GM12878 (cell line): ENCODE data around the gene ASIC1. TPM values are rescaled to one million over a fixed set of nuclear protein-coding genes. Genes with fewer than 3 reads are reported as not detected.

ENCODE experiments used
- ATAC-seq: fragments of 200-7000 bp; cut with Tn5 transposase; 3 replicates; pipeline ENCODE4 v1.9.1; 2020; ENCODE audit warnings: mild to moderate bottlenecking, moderate library complexity
- BruUV-seq: library from RNA; stranded (reverse); fragments of 400-500 nt; replicated peaks from 2 replicates; lab custom pipeline; 2021; lab: Mats Ljungman, UMichigan
- CTCF ChIA-PET: fragments of 300-600 bp; sonication (Branson Sonifier 250); formaldehyde crosslinking; extraction: SDS; loops from one replicate; lab custom pipeline; 2021; ENCODE audit warnings: inconsistent platforms; lab: Yijun Ruan, JAX
- POLR2A ChIA-PET: fragments of 350-600 bp; formaldehyde crosslinking; extraction: SDS; loops from one replicate; lab custom pipeline; 2021; ENCODE audit warnings: inconsistent platforms; lab: Charles Lee
- RAD21 ChIA-PET: fragments of 300-600 bp; sonication (Branson Sonifier 250); formaldehyde crosslinking; loops from one replicate; lab custom pipeline; 2023; ENCODE audit warnings: antibody characterized with exemption; ENCODE audit not compliant: unreplicated experiment; lab: Charles Lee
- SMC1A ChIA-PET: fragments of 300-600 bp; sonication (Branson Sonifier 250); formaldehyde crosslinking; loops from one replicate; lab custom pipeline; 2023; ENCODE audit not compliant: unreplicated experiment, uncharacterized antibody; lab: Charles Lee
- DNase-seq: peaks from one replicate; pipeline ENCODE4 v3.0.0-alpha.2; 2011; ENCODE audit warnings: low read depth, low spot score
- FAIRE-seq: peaks from 3 replicates; lab custom pipeline; 2011; peaks lifted over from hg19 to GRCh38; lab: Jason Lieb, UNC
- H2AFZ ChIP-seq: 2 replicates; pipeline ENCODE4 v1.6.0; 2011; ENCODE audit warnings: low read depth, low read length, control low read depth; ENCODE audit not compliant: control insufficient read depth
- H3K27ac ChIP-seq: 2 replicates; pipeline ENCODE4 v1.5.1; 2011; ENCODE audit warnings: control low read depth; ENCODE audit not compliant: control insufficient read depth, insufficient read depth
- H3K27me3 ChIP-seq, 2 experiments: replicated peaks in 1 of 2; 2 replicates each; pipeline versions ENCODE4 v1.6.0 to v1.6.1; 2011; ENCODE audit warnings: low read length in 1 of 2; ENCODE audit not compliant: control insufficient read depth in 2 of 2, insufficient read depth in 2 of 2
- H3K36me3 ChIP-seq, 2 experiments: 2 replicates each; pipeline ENCODE4 v1.5.1; 2011; ENCODE audit warnings: low read length in 1 of 2; ENCODE audit not compliant: control insufficient read depth in 2 of 2, insufficient read depth in 2 of 2
- H3K4me1 ChIP-seq: 2 replicates; pipeline ENCODE4 v1.6.1; 2011; ENCODE audit warnings: mild to moderate bottlenecking, low read length, moderate library complexity, mixed read lengths; ENCODE audit not compliant: control insufficient read depth, insufficient read depth
- H3K4me2 ChIP-seq: 2 replicates; pipeline ENCODE4 v1.6.0; 2011; ENCODE audit warnings: control low read depth; ENCODE audit not compliant: control insufficient read depth, insufficient read depth
- H3K4me3 ChIP-seq: fragments of 200-600 bp; sonication (generic); 2 replicates; pipeline ENCODE4 v1.5.1; 2016
- H3K79me2 ChIP-seq: 2 replicates; pipeline ENCODE4 v1.6.0; 2011; ENCODE audit warnings: low read length; ENCODE audit not compliant: control insufficient read depth, insufficient read depth
- H3K9ac ChIP-seq: 2 replicates; pipeline ENCODE4 v1.8.0; 2011; ENCODE audit warnings: low read length, control low read depth, mixed read lengths; ENCODE audit not compliant: control insufficient read depth, insufficient read depth
- H3K9me3 ChIP-seq: replicated peaks from 3 replicates; pipeline ENCODE4 v1.5.1; 2011; ENCODE audit warnings: mild to moderate bottlenecking, low read length; ENCODE audit not compliant: control insufficient read depth, insufficient read depth
- H4K20me1 ChIP-seq: 2 replicates; pipeline ENCODE4 v1.6.0; 2011; ENCODE audit not compliant: control insufficient read depth, insufficient read depth
- GATAD2B ChIP-seq: fragments of 450-650 bp; conservative IDR thresholded peaks from 2 replicates; pipeline ENCODE4 v1.6.1; 2017; ENCODE audit warnings: low read depth, mild to moderate bottlenecking, moderate library complexity
- MEF2A ChIP-seq: IDR thresholded peaks from 2 replicates; pipeline ENCODE4 v1.6.1; 2011; ENCODE audit warnings: low read depth, mild to moderate bottlenecking, low read length, moderate library complexity; ENCODE audit not compliant: insufficient read depth
- RBBP5 ChIP-seq: fragments of 200-600 bp; sonication (generic); conservative IDR thresholded peaks from 2 replicates; pipeline ENCODE4 v1.6.1; 2016
- SREBF2 ChIP-seq: IDR thresholded peaks from 2 replicates; pipeline ENCODE4 v1.6.1; 2012; ENCODE audit warnings: mild to moderate bottlenecking, low read length
- TCF7 ChIP-seq: IDR thresholded peaks from 2 replicates; pipeline ENCODE4 v1.6.1; 2014; ENCODE audit warnings: antibody characterized with exemption, borderline replicate concordance
- WGBS: methylation state at CpG from one replicate; pipeline ENCODE4 v1.1.6; 2016; ENCODE audit warnings: low lambda C conversion rate; ENCODE audit not compliant: insufficient replicate concordance, insufficient coverage; ENCODE audit errors: missing lambda C conversion rate; 5-methylcytosine and 5-hydroxymethylcytosine counted together
- in situ Hi-C: fragments of 300-500 bp; cut with MboI; formaldehyde crosslinking; loops from 9 replicates; pipeline ENCODE4 v1.14.3; 2018; ENCODE audit warnings: mixed read lengths
- intact Hi-C: fragments of 100-400 bp; cut with micrococcal nuclease; formaldehyde crosslinking; loops from one replicate; pipeline ENCODE4 v1.14.2; 2022; ENCODE audit not compliant: unreplicated experiment
- polyA plus RNA-seq, 11 experiments: library from polyadenylated mRNA; depleted of rRNA in 4 of 11; unstranded in 6 of 11; stranded (reverse) in 5 of 11; fragments of >200 nt; fragmentation: Nextera tagmentation in 4 of 11; fragmentation: Illumina TruSeq in 1 of 11; extraction: Ambion mirVana in 4 of 11; extraction: Trizol in 1 of 11; gene quantifications; 1 replicate in 1 of 11; 2 replicates in 10 of 11; pipeline versions ENCODE4 v1.2.1 to v1.2.3, GENCODE V29; 2011 to 2016; ENCODE audit warnings: inconsistent platforms in 2 of 11, missing spikeins in 2 of 11, low read depth in 1 of 11
- total RNA-seq, 4 experiments: library from RNA; depleted of rRNA in 3 of 4; stranded (reverse); fragments of >200 nt in 3 of 4; fragmentation: Illumina TruSeq in 1 of 4; extraction: Trizol in 1 of 4; gene quantifications; 2 replicates each; pipeline versions ENCODE4 v1.2.1 to v1.2.3, GENCODE V29; 2013 to 2021
- TF ChIP-seq, protein P1 (sequence below): fragments of 450-650 bp; IDR thresholded peaks from 2 replicates; pipeline ENCODE4 v1.6.1; 2016; ENCODE audit warnings: mild to moderate bottlenecking, moderate library complexity, borderline replicate concordance
- TF ChIP-seq, protein P2 (sequence below): fragments of 450-650 bp; IDR thresholded peaks from 2 replicates; pipeline ENCODE4 v1.6.1; 2017; ENCODE audit warnings: mild to moderate bottlenecking, moderate library complexity
- TF ChIP-seq, protein P3 (sequence below): IDR thresholded peaks from 2 replicates; pipeline ENCODE4 v1.6.1; 2011; ENCODE audit warnings: mild to moderate bottlenecking, low read depth, low read length, moderate library complexity; ENCODE audit not compliant: insufficient replicate concordance
- TF ChIP-seq, protein P4 (sequence below): IDR thresholded peaks from 2 replicates; pipeline ENCODE4 v1.6.1; 2012; ENCODE audit warnings: low read length, inconsistent platforms

ASIC1 gene
- total and polyA plus RNA-seq, 10 of the 15 experiments (the other 5 are each of a cell fraction or from before 2014, with no cell fraction given): 0.02 to 0.28 (median 0.21) TPM; not detected in 4

DNA sequence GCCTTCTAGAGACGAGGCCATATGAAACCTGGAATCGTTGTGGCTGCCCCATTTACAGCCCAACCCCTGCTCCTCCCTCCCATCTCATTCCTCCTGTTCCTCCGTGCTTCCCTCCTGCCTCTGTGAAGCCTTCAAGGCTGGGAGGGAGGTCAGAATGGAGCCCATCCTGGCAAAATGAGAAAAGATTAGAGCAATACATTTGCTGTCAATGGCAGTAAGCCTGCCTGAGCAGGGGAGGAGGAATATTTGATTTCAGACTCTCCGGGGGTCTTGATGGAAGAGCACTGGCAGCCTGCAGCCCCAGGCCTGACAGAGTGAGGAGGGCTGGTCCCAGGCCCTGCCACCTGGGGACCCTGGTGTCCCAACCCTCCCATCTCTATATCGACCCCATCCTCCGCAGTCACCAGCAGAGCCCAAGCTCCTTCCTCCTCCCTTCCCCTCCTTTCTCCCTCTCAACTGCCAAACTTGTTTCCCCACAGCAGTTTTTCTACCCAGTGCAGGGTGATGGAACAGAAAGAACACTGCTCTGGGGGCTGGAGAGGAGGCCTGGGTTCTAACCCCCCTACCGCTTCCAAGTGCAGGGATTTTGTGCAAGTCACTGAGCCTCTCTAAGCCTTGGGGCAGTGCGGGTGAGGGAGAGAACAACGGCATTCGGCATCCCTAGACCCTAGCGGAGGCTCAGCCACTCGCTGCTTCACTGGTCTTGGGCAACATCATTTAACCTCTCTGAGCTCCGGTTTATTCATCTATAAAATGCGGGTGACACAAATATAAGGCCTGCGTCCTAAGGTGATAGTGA, 16.1 kb upstream of the ASIC1 start (continued):
- TF ChIP-seq, protein P1, sequence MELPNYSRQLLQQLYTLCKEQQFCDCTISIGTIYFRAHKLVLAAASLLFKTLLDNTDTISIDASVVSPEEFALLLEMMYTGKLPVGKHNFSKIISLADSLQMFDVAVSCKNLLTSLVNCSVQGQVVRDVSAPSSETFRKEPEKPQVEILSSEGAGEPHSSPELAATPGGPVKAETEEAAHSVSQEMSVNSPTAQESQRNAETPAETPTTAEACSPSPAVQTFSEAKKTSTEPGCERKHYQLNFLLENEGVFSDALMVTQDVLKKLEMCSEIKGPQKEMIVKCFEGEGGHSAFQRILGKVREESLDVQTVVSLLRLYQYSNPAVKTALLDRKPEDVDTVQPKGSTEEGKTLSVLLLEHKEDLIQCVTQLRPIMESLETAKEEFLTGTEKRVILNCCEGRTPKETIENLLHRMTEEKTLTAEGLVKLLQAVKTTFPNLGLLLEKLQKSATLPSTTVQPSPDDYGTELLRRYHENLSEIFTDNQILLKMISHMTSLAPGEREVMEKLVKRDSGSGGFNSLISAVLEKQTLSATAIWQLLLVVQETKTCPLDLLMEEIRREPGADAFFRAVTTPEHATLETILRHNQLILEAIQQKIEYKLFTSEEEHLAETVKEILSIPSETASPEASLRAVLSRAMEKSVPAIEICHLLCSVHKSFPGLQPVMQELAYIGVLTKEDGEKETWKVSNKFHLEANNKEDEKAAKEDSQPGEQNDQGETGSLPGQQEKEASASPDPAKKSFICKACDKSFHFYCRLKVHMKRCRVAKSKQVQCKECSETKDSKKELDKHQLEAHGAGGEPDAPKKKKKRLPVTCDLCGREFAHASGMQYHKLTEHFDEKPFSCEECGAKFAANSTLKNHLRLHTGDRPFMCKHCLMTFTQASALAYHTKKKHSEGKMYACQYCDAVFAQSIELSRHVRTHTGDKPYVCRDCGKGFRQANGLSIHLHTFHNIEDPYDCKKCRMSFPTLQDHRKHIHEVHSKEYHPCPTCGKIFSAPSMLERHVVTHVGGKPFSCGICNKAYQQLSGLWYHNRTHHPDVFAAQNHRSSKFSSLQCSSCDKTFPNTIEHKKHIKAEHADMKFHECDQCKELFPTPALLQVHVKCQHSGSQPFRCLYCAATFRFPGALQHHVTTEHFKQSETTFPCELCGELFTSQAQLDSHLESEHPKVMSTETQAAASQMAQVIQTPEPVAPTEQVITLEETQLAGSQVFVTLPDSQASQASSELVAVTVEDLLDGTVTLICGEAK: no peak

DNA sequence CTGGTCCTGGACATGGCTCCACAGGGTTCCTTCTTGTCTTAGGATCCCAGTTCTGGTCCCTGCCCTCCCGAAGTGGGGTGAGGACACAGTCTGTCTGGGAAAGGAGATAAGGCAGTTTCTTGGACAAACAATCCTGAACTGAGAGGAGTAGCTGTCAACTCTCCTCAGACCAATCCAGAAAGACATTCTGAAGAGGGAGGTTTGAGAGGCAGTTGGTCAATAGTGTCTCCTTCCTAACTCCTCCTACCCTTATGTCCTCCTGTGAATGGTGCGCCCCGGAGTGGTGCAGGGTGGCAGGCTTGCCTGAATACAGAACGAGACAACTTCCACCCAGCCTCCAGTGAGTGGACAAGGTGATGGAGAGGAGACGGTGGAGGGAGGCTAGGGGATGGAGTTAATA, 15.4 kb upstream of the ASIC1 start:
- intact Hi-C loops: no loop called here

More for the DNA sequence above, 15.4 kb upstream of the ASIC1 start:
- CTCF ChIA-PET: interaction anchor here (1.3 to 6.7 kb wide), 4 partner anchors 13 to 176 kb away, joined by 3 to 100 read pairs (median 22); no protein-coding TSS in a partner anchor
- in situ Hi-C loops: no loop called here
- FAIRE-seq: no peak
- no peak overlapping the region for H3K4me3 ChIP-seq
- BruUV-seq: no TSS peak
- H3K4me1 ChIP-seq: no peaks in the 10 kb centered on the region
- no peak overlapping the region for H3K9ac ChIP-seq
- H3K36me3 ChIP-seq: no peaks in the 10 kb centered on the region
- RAD21 ChIA-PET: interaction anchor here (0.6 kb wide), 1 partner anchor 301 kb away, joined by 3 read pairs; the partner anchor contains the start of gene TMBIM6
- POLR2A ChIA-PET: no interaction called here
- no peaks in the 10 kb centered on the region for H3K27me3 ChIP-seq
- 27% methylated on average over 5 of the region's 5 CpGs for WGBS
- H3K4me2 ChIP-seq: no peak overlapping the region
- H3K27ac ChIP-seq: no peak overlapping the region
- no peaks in the 10 kb centered on the region for H4K20me1 ChIP-seq
- no peak overlapping the region for H2AFZ ChIP-seq
- SMC1A ChIA-PET: interaction anchor here (1.4 kb wide), 1 partner anchor 29 kb away, joined by 4 read pairs; no protein-coding TSS in a partner anchor
- no peak for TF ChIP-seq GATAD2B
- TF ChIP-seq RBBP5: no peak
- TF ChIP-seq SREBF2: no peak
- TF ChIP-seq, protein P2, sequence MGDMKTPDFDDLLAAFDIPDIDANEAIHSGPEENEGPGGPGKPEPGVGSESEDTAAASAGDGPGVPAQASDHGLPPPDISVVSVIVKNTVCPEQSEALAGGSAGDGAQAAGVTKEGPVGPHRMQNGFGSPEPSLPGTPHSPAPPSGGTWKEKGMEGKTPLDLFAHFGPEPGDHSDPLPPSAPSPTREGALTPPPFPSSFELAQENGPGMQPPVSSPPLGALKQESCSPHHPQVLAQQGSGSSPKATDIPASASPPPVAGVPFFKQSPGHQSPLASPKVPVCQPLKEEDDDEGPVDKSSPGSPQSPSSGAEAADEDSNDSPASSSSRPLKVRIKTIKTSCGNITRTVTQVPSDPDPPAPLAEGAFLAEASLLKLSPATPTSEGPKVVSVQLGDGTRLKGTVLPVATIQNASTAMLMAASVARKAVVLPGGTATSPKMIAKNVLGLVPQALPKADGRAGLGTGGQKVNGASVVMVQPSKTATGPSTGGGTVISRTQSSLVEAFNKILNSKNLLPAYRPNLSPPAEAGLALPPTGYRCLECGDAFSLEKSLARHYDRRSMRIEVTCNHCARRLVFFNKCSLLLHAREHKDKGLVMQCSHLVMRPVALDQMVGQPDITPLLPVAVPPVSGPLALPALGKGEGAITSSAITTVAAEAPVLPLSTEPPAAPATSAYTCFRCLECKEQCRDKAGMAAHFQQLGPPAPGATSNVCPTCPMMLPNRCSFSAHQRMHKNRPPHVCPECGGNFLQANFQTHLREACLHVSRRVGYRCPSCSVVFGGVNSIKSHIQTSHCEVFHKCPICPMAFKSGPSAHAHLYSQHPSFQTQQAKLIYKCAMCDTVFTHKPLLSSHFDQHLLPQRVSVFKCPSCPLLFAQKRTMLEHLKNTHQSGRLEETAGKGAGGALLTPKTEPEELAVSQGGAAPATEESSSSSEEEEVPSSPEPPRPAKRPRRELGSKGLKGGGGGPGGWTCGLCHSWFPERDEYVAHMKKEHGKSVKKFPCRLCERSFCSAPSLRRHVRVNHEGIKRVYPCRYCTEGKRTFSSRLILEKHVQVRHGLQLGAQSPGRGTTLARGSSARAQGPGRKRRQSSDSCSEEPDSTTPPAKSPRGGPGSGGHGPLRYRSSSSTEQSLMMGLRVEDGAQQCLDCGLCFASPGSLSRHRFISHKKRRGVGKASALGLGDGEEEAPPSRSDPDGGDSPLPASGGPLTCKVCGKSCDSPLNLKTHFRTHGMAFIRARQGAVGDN: no peak
- TF ChIP-seq MEF2A: no peak
- TF ChIP-seq TCF7: no peak
- TF ChIP-seq, protein P3, sequence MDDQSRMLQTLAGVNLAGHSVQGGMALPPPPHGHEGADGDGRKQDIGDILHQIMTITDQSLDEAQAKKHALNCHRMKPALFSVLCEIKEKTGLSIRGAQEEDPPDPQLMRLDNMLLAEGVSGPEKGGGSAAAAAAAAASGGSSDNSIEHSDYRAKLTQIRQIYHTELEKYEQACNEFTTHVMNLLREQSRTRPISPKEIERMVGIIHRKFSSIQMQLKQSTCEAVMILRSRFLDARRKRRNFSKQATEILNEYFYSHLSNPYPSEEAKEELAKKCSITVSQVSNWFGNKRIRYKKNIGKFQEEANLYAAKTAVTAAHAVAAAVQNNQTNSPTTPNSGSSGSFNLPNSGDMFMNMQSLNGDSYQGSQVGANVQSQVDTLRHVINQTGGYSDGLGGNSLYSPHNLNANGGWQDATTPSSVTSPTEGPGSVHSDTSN: no peak
- TF ChIP-seq, protein P4, sequence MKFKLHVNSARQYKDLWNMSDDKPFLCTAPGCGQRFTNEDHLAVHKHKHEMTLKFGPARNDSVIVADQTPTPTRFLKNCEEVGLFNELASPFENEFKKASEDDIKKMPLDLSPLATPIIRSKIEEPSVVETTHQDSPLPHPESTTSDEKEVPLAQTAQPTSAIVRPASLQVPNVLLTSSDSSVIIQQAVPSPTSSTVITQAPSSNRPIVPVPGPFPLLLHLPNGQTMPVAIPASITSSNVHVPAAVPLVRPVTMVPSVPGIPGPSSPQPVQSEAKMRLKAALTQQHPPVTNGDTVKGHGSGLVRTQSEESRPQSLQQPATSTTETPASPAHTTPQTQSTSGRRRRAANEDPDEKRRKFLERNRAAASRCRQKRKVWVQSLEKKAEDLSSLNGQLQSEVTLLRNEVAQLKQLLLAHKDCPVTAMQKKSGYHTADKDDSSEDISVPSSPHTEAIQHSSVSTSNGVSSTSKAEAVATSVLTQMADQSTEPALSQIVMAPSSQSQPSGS: no peak
- no peak for DNase-seq
- ATAC-seq: no peak
- no peaks in the 10 kb centered on the region for H3K9me3 ChIP-seq
- no peaks in the 10 kb centered on the region for H3K79me2 ChIP-seq
